Muscle layer of duodenum (tissue), 2 donors: Measurements from ENCODE around the gene OR10H5.
"Not testable (repeated sequence)": the region's sequence is repeated elsewhere in the genome, so short reads cannot be mapped to it uniquely, and the experiment has no call there.

ENCODE experiments used
- H3K27ac ChIP-seq: one replicate; pipeline ENCODE4 v1.7.0; 2013; ENCODE audit warnings: mild to moderate bottlenecking, low read length
- H3K27me3 ChIP-seq: one replicate; pipeline ENCODE4 v1.7.0; 2013; ENCODE audit warnings: low read depth, mild to moderate bottlenecking, control low read depth, low read length
- H3K36me3 ChIP-seq, 2 donors: one replicate each; pipeline ENCODE4 v1.7.0; 2013; ENCODE audit warnings: low read length in 2 of 2, control low read depth in 1 of 2, mild to moderate bottlenecking in 1 of 2; ENCODE audit not compliant: insufficient read depth in 2 of 2, control insufficient read depth in 1 of 2
- H3K4me1 ChIP-seq, 2 donors: one replicate each; pipeline ENCODE4 v1.7.0; 2013; ENCODE audit warnings: low read length in 2 of 2, mild to moderate bottlenecking in 2 of 2, control low read depth in 1 of 2, moderate library complexity in 1 of 2; ENCODE audit not compliant: insufficient read depth in 2 of 2, control insufficient read depth in 1 of 2
- H3K4me3 ChIP-seq, 2 donors: one replicate each; pipeline ENCODE4 v1.7.0; 2013; ENCODE audit warnings: low read length in 2 of 2, low read depth in 1 of 2, mild to moderate bottlenecking in 1 of 2
- H3K9me3 ChIP-seq, 2 donors: one replicate each; pipeline ENCODE4 v1.7.0; 2013; ENCODE audit warnings: low read length in 2 of 2, control low read depth in 1 of 2, mild to moderate bottlenecking in 1 of 2; ENCODE audit not compliant: control insufficient read depth in 1 of 2
- donor health status: healthy.

Gene OR10H5

DNA sequence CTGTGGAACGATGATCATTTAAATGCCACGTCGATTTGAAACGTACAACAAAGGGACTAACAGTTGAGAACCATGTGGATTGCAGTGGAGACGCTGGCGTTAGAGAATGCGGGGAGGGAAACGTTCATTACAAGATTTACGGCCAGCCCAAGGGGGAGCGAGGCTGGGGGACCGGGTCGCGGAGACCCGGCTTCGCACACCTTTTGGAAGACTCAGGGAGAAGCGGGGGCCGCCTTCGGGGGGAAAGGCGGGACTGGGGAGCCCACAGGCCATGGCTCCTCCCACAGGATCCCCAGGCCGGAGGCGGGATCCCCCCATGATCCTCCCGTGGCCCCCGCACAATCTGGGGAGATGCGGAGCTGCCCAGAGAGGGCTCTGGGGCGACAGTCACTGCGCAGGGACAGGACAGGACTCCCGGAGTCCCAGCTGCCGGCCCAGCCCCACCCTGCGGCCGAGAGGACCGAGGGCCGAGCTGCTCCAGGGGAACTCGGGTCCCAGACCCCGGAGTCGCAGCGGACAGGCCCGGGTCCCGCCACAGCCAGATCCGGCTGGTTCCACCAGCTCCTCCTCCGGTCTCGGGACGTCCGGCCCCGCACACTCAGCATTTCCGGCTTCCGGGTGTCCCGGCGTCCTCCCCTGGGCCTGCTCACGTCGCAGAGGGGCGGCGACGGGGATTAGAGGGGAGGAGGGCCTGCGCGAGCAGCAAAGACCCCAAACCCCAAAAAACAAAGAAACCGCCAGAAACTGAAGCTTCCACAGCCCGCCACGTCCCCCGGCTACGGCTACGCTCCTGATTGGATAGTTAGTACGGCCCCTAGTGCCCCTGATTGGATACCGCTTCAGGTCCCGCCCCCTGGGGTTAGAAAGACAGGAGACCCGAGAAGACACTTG is 49.1 kb downstream of the OR10H5 start:
- Histone ChIP-seq H3K4me1 (peaks cover 4 to 6% of the 10 kb centered on the region in 2 donors), H3K27ac (peak overlapping the region; percentile 96), H3K4me3 (peak overlapping the region; percentile 77 to 81), H3K27me3 (no peaks in the 10 kb centered on the region), H3K36me3 (no peaks in the 10 kb centered on the region), H3K9me3 (no peaks in the 10 kb centered on the region)

DNA sequence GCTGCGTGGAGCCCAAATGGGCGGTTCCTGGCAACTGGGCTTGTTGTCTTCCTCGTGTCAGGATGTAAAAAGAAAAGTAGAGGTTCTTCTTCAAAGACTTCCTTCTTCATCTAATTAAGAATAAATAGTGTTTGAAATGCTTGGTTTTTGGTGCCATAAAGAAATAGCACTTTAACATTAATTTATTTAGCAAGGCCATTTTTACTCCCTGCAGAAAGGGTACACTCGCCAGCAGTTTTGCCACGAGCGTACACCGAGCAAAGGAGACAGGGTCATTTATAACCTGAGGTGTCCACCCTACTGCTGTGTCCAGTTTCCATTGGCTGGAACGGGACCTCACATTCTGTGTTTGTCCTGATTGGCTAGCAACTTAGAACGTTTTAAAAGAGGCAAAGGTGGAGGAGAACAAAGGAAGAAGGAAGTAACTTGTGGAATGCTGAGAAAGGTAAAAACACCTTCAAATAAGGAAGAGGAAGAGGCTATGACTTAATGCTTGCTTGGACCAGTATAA is 49.8 kb downstream of the OR10H5 start:
- peaks cover 4 to 6% of the 10 kb centered on the region in 2 donors for H3K4me1 ChIP-seq
- H3K4me3 ChIP-seq: peak overlapping the region; percentile 77 to 81
- H3K27me3 ChIP-seq: no peaks in the 10 kb centered on the region
- H3K9me3 ChIP-seq: no peaks in the 10 kb centered on the region
- no peaks in the 10 kb centered on the region for H3K36me3 ChIP-seq
- peak overlapping the region; percentile 96 for H3K27ac ChIP-seq

DNA sequence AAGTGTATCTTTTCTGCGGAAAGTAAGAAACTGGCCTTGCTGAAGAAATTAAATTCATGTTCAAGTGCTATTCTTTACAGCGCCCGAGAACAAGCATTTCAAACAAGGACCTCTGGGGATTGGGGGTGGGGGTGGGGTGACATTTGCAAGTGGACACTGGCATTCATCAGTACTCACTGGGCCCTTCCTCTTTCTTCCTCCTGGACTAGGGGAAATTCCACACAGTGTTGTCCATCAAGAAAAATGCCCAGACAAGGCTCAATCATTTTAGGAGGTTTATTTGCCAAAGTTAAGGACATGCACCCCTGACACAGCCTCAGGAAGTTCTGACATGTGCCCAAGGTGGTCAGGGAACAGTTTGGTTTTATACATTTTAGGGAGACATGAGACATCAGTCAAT is 50.9 kb downstream of the OR10H5 start:
- Histone ChIP-seq H3K36me3 (no peaks in the 10 kb centered on the region), H3K27me3 (no peaks in the 10 kb centered on the region), H3K27ac (no peak overlapping the region), H3K4me1 (peaks cover 4 to 6% of the 10 kb centered on the region in 2 donors), H3K4me3 (no peak overlapping the region), H3K9me3 (no peaks in the 10 kb centered on the region)

DNA sequence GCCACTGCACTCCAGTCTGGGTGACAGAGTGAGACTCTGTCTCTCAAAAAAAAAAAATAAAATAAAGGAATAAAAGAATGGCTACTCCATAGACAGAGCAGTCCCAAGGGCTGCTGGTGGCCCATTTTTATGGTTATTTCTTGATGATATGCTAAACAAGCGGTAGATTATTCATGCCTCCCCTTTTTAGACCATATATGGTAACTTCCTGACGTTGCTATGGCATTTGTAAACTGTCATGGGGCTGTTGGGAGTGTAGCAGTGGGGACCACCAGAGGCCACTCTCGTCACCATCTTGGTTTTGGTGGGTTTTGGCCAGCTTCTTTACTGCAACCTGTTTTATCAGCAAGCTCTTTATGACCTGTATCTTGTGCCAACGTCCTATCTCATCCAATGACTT is 52.4 kb downstream of the OR10H5 start:
- not testable (repeated sequence) for H3K27me3 ChIP-seq, H3K36me3 ChIP-seq, H3K9me3 ChIP-seq, H3K27ac ChIP-seq, H3K4me1 ChIP-seq, H3K4me3 ChIP-seq

DNA sequence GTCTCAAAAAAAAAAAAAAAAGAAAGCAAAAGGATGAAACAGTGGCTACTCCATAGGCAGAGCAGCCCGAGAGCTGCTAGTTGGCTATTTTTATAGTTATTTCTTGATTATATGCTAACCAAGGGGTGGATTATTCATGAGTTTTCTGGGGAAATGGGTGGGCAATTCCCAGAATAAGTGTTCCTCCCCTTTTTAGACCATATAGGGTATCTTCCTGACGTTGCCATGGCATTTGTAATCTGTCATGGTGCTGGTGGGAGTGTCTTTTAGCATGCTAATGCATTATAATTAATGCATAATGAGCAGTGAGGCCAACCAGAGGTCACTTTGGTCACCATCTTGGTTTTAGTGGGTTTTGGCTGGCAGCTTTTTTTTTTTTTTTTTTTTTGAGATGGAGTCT is 53.4 kb downstream of the OR10H5 start:
- Histone ChIP-seq H3K4me3 (no peak overlapping the region), H3K36me3 (no peaks in the 10 kb centered on the region), H3K27ac (no peak overlapping the region), H3K27me3 (no peaks in the 10 kb centered on the region), H3K4me1 (peaks cover 2 to 4% of the 10 kb centered on the region in 2 donors), H3K9me3 (no peaks in the 10 kb centered on the region)

DNA sequence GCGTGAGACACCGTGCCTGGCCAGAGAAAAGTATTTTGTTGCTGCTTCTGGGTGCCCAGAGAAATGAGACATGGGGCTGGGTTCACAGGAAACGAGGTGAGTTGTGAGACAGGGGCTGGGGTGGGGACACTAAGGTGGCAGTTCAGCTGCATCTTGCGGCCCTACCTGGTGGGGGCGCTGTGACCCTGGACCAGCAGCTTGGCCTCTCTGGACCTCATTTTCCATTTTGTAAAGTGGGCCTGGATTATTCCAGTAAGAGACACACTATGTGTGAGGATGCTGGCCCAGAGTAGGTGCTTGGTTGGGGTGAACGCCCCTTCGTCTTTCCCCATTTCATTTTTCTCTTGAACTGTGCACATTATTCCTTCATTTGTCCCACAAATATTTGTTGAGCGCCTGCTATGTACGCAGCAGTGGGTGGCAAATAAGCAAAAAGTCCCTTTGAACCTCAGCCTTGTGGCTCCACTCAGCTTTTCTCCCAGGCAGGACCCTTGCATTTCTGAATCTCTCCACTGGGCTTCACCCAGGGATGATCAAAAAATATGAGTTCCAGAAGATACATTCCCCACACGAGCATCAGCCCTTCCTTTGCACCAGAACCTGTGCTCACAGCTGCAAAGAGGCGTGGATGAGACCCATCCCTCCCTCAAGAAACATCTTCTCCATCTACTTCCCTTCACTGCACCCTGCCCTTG is 54.6 kb downstream of the OR10H5 start:
- no peak overlapping the region for H3K4me3 ChIP-seq

DNA sequence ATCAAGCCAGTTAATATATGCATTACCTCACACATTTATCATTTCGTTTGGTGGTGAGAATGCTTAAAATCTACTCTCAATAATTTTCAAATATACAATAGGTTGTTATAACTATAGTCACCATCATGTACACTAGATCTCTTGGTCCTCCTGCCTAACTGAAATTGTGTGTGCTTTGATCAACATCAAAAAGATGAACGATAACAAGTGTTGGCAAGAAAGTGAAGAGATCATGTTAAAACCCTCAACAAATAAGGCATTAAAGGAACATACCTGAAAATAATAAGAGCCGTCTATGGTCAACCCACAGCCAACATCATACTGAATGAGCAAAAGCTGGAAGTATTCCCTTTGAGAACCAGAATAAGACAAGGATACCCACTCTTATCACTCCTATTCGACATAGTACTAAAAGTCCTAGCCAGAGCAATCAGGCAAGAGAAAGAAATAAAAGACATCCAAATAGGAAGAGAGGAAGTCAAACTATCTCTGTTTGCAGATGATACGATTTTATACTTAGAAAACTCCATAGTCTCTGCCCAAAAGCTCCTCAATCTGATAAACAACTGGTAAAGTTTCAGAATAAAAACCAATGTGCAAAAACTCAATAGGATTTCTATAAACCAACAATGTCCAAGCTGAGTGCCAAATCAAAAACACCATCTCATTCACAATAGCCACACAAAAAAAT is 55.9 kb downstream of the OR10H5 start:
- no peaks in the 10 kb centered on the region for H3K4me1 ChIP-seq
- no peak overlapping the region for H3K27ac ChIP-seq
- H3K9me3 ChIP-seq: no peaks in the 10 kb centered on the region
- H3K36me3 ChIP-seq: no peaks in the 10 kb centered on the region
- no peaks in the 10 kb centered on the region for H3K27me3 ChIP-seq
- H3K4me3 ChIP-seq: no peak overlapping the region

More for the DNA sequence above, 54.6 kb downstream of the OR10H5 start:
- Histone ChIP-seq H3K27me3 (no peaks in the 10 kb centered on the region), H3K9me3 (no peaks in the 10 kb centered on the region), H3K36me3 (no peaks in the 10 kb centered on the region), H3K27ac (no peak overlapping the region), H3K4me1 (no peaks in the 10 kb centered on the region)

DNA sequence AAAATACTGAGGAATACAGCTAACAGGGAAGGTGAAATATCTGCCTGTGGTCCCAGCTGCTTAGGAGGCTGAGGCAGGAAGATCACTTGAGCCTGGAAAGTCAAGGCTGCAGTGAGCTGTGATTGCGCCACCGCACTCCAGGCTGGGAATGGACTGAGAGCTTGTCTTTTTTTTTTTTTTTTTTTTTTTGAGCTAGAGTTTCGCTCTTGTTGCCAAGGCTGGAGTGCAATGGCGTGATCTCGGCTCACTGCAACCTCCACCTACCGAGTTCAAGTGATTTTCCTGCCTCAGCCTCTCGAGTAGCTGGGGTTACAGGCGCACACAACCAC is 56.4 kb downstream of the OR10H5 start:
- not testable (repeated sequence) for H3K36me3 ChIP-seq, H3K4me3 ChIP-seq, H3K4me1 ChIP-seq, H3K27me3 ChIP-seq, H3K27ac ChIP-seq, H3K9me3 ChIP-seq

DNA sequence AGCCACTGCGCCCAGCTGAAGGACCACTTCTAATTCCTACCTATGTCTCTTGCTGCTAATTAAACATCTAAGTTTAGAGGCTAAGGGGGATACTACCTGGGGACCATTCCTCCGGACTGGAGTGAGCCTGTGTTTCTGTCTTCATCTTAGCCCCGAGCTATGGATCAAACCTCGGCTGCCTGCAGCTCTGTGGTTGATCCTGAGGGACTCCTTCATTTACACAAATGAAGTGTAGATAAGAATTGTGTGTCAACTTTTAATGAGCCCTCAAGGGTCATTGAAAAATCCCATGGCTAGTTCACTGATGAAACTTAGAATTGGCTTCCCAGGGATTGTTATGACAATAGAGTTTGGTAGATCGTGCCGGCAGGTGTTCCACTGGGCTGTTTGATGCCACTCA is 59.5 kb downstream of the OR10H5 start:
- Histone ChIP-seq H3K36me3 (no peaks in the 10 kb centered on the region), H3K4me1 (no peaks in the 10 kb centered on the region), H3K9me3 (no peaks in the 10 kb centered on the region), H3K27ac (no peak overlapping the region), H3K4me3 (no peak overlapping the region), H3K27me3 (no peaks in the 10 kb centered on the region)

DNA sequence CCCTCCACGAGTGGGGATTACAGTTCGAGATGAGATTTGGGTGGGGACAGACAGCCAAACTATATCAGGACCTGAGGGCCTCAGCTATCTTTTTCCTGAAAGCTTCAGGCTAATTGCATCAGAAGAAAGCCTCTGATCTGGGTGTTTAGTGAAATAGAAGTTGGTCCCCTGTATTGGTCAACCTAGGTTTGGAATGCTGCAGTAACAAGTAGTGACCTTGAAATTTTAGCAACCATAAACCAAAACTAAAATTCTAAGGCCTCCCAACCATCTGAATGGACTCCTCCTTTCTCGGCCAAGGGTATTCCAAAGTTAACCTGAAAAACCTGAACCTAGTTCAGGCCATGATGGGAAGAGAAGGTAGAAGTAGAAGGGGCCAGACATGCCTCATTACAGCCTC is 62.9 kb downstream of the OR10H5 start:
- Histone ChIP-seq H3K9me3 (peaks cover 0 to 6% of the 10 kb centered on the region in 2 donors), H3K36me3 (no peaks in the 10 kb centered on the region), H3K27me3 (no peaks in the 10 kb centered on the region)

More for the DNA sequence above, 62.9 kb downstream of the OR10H5 start:
- H3K4me1 ChIP-seq: no peaks in the 10 kb centered on the region
- H3K4me3 ChIP-seq: no peak overlapping the region
- no peak overlapping the region for H3K27ac ChIP-seq
